ENCODE results near the gene RALBP1. TPM values are rescaled to one million over a fixed set of nuclear protein-coding genes. Genes with fewer than 3 reads are reported as not detected.

RALBP1 gene
- total RNA-seq, 1 experiment from 2014 or later: 52.3 TPM

Small RNAs within 50 kb of the gene (small RNA-seq; reads per million reads assigned to genes)
- not detected for gene RNU2-27P

Other genes with a start within 250 kb of the RALBP1 start
- 30.6 and 30.7 TPM in 2 replicates for gene TWSG1, start 140.7 kb upstream of the RALBP1 start, total RNA-seq (2014; rRNA removed; shearing (Covaris generic))
- gene PPP4R1, start 139.0 kb downstream of the RALBP1 start, total RNA-seq (2014; rRNA removed; shearing (Covaris generic)): 82.5 and 95.3 TPM in 2 replicates
- gene RAB31, start 232.8 kb downstream of the RALBP1 start, total RNA-seq (2014; rRNA removed; shearing (Covaris generic)): 48.0 and 82.2 TPM in 2 replicates